Kidney tubule cell (primary cell): ENCODE measurements around the gene URI1.
"Not testable (repeated sequence)": the region's sequence is repeated elsewhere in the genome, so short reads cannot be mapped to it uniquely, and the experiment has no call there.

Source experiments
- DNase-seq: peaks from one replicate; pipeline ENCODE4 v3.0.0-alpha.2; 2018; ENCODE audit warnings: low spot score

The URI1 gene

GRCh38 chr19:29942404-29943261 lies 594 bp downstream of the URI1 start:
- DNase-seq = peak; percentile 63

GRCh38 chr19:29943615-29944014 lies 1.6 kb downstream of the URI1 start:
- DNase-seq = no peak

- no peak for DNase-seq
Measured at GRCh38 chr19:29944390-29945012, 2.5 kb downstream of the URI1 start.

GRCh38 chr19:29945017-29945416 lies 3.0 kb downstream of the URI1 start:
- DNase-seq = no peak

- DNase-seq = no peak
Measured at GRCh38 chr19:29945433-29945832, 3.4 kb downstream of the URI1 start.

- DNase-seq = no peak
Measured at GRCh38 chr19:29946645-29947044, 4.6 kb downstream of the URI1 start.

GRCh38 chr19:29947871-29948270 lies 5.8 kb downstream of the URI1 start:
- no peak for DNase-seq

- not testable (repeated sequence) for DNase-seq
Measured at GRCh38 chr19:29948759-29949470, 6.9 kb downstream of the URI1 start.

GRCh38 chr19:29952177-29952576 lies 10.1 kb downstream of the URI1 start:
- DNase-seq = no peak

GRCh38 chr19:29952646-29953045 lies 10.6 kb downstream of the URI1 start:
- DNase-seq = no peak

GRCh38 chr19:29953352-29954247 lies 11.6 kb downstream of the URI1 start:
- DNase-seq = no peak

GRCh38 chr19:29956855-29957254 lies 14.8 kb downstream of the URI1 start:
- no peak for DNase-seq

GRCh38 chr19:29961311-29961710 lies 19.3 kb downstream of the URI1 start:
- no peak for DNase-seq

- no peak for DNase-seq
Measured at GRCh38 chr19:29962793-29963192, 20.8 kb downstream of the URI1 start.

- DNase-seq = no peak
Measured at GRCh38 chr19:29963576-29963975, 21.5 kb downstream of the URI1 start.

- DNase-seq = no peak
Measured at GRCh38 chr19:29964171-29964570, 22.1 kb downstream of the URI1 start.

- peak; percentile 17 for DNase-seq
Measured at GRCh38 chr19:29965492-29965891, 23.5 kb downstream of the URI1 start.

GRCh38 chr19:29966142-29966541 lies 24.1 kb downstream of the URI1 start:
- DNase-seq = not testable (repeated sequence)

GRCh38 chr19:29966588-29967249 lies 24.7 kb downstream of the URI1 start:
- no peak for DNase-seq

GRCh38 chr19:29967623-29968022 lies 25.6 kb downstream of the URI1 start:
- no peak for DNase-seq

GRCh38 chr19:29969891-29970290 lies 27.9 kb downstream of the URI1 start:
- DNase-seq = no peak
